SJSA1 (cell line): ENCODE data around the gene MAGI3. TPM values are rescaled to one million over a fixed set of nuclear protein-coding genes. Genes with fewer than 3 reads are reported as not detected.

Source experiments
- DNase-seq, 2 experiments: peaks; one replicate each; pipeline ENCODE4 v3.0.0-alpha.2; 2015 to 2020; ENCODE audit warnings: low spot score in 2 of 2, low read depth in 1 of 2
- H3K27ac ChIP-seq: fragments of 250-450 bp; sonication (Bioruptor Pico); 2 replicates; pipeline ENCODE4 v1.5.1; 2020; ENCODE audit warnings: mild to moderate bottlenecking, moderate library complexity
- H3K27me3 ChIP-seq: fragments of 250-450 bp; sonication (Bioruptor Pico); replicated peaks from 2 replicates; pipeline ENCODE4 v1.5.1; 2020; ENCODE audit warnings: mild to moderate bottlenecking, moderate library complexity
- H3K36me3 ChIP-seq: fragments of 250-450 bp; sonication (Bioruptor Pico); 2 replicates; pipeline ENCODE4 v1.5.1; 2020; ENCODE audit warnings: mild to moderate bottlenecking
- H3K4me1 ChIP-seq: fragments of 250-450 bp; sonication (Bioruptor Pico); replicated peaks from 2 replicates; pipeline ENCODE4 v1.6.1; 2021; ENCODE audit warnings: mild to moderate bottlenecking
- H3K4me3 ChIP-seq: fragments of 250-450 bp; sonication (Bioruptor Pico); 2 replicates; pipeline ENCODE4 v1.5.1; 2020; ENCODE audit warnings: mild to moderate bottlenecking
- H3K9me3 ChIP-seq: fragments of 250-450 bp; sonication (Bioruptor Pico); replicated peaks from 2 replicates; pipeline ENCODE4 v1.5.1; 2020; ENCODE audit warnings: mild to moderate bottlenecking
- total RNA-seq: library from RNA; depleted of rRNA; stranded (reverse); fragments of >200 nt; shearing (Covaris generic); gene quantifications from 2 replicates; pipeline ENCODE4 v1.2.3, GENCODE V29; 2014

Gene MAGI3
- total RNA-seq, 1 experiment from 2014 or later, result 25.4 TPM

DNA sequence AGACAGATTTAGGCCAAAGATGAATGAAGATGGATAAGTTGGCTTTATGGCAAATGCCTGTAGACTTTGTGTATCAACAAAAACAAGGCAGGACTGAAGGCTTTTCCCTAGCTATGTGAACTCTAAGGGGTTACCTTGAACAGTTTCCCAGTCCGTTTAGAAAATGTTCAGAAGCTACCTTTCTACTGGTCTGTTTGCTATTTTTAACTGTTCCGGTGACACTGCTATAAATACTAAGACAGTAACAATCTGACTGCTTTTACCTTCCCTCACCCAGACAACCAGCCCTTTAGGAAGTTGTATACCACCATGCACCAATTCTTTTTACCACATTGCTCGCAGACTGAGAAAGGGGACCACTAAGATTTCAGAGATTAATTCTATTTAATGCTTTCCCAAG is 266.8 kb downstream of the MAGI3 start:
- Histone ChIP-seq H3K27ac (no peak overlapping the region), H3K4me3 (no peak overlapping the region)

DNA sequence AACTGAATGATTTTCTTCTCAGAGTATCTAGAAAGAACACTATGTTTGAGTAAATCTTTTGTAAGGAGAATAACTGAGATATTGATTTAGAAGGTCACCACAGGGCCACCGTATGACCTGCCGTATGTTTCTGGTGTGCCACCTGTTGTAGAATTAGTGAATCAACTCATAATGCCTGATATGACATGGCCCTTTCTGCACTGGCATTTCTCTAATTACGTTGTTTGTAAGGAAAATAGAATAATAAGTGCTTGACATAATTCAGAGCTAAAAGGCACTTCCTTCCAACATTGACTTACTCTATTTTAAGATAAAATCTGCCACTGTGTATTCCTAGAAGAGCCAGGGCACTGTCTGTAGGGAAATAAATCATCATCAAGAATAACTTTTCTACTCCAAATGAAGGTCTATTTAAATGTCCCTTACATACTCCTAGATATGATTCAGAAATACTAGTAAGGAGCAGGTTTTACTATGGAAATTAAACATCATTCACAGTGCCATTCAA is 267.3 kb downstream of the MAGI3 start:
- H3K27me3 ChIP-seq, result no peaks in the 10 kb centered on the region
- peaks cover 3% of the 10 kb centered on the region; the same call in 1 of the 2 replicates for H3K36me3 ChIP-seq
- no peaks in the 10 kb centered on the region for H3K9me3 ChIP-seq
- peaks cover 16% of the 10 kb centered on the region for H3K4me1 ChIP-seq
- H3K4me3 ChIP-seq, result no peak overlapping the region
- no peak for DNase-seq
- H3K27ac ChIP-seq, result no peak overlapping the region

More for the DNA sequence above, 266.8 kb downstream of the MAGI3 start:
- H3K9me3 ChIP-seq, result no peaks in the 10 kb centered on the region
- peaks cover 3% of the 10 kb centered on the region; the same call in 1 of the 2 replicates for H3K36me3 ChIP-seq
- no peaks in the 10 kb centered on the region for H3K27me3 ChIP-seq
- DNase-seq, result no peak
- peaks cover 16% of the 10 kb centered on the region for H3K4me1 ChIP-seq

GRCh38 chr1:113659035-113659434 is 268.7 kb downstream of the MAGI3 start:
- Histone ChIP-seq H3K4me1 (peaks cover 20% of the 10 kb centered on the region), H3K27me3 (no peaks in the 10 kb centered on the region), H3K4me3 (no peak overlapping the region), H3K36me3 (peaks cover 3% of the 10 kb centered on the region; the same call in 1 of the 2 replicates), H3K27ac (peak overlapping the region; percentile 31), H3K9me3 (no peaks in the 10 kb centered on the region)
- DNase-seq, result peak in 1 of 2 experiments; percentile 23

DNA sequence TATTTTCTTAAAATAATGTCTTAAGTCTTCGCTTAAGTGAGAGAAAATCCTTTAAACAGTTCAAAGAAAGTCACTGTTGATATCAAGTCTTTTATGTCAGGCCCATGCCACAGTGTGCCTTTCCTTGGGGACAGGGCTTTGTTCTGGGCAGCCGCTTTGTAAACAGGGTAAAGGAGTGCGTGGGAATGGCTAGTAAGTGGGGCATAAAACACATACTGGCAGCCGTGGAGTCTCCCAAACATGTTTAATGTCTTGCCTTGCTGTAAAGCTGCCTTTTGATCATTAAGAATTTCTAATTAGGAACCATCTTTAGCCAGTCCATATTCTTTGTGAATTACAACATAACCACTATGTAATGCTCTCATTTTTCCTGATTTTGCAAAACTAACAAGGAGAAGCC is 269.2 kb downstream of the MAGI3 start:
- Histone ChIP-seq H3K9me3 (no peaks in the 10 kb centered on the region), H3K36me3 (peaks cover 3% of the 10 kb centered on the region; the same call in 1 of the 2 replicates), H3K4me1 (peaks cover 20% of the 10 kb centered on the region), H3K27me3 (no peaks in the 10 kb centered on the region), H3K27ac (peak overlapping the region; percentile 31), H3K4me3 (no peak overlapping the region)
- DNase-seq, result peak in 1 of 2 experiments; percentile 14

DNA sequence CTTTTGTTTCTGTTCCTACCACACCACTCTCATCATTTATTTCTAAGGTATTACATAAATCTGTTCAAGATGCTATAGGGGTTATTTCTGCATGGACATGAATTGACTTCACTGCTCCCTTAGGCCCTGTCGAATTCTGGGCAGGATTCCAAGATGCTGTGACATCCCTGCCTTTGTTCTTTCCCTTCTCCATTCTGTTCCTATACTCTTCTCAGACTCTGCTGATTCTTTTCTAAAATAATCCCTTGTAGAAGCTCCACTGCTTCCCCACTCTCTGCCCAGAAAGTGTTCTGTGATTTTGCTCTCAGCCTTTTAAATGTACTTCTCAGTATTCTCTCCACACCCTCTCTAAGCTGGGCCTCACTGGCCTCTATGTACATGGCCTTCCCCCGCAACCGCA is 269.8 kb downstream of the MAGI3 start:
- H3K4me3 ChIP-seq, result no peak overlapping the region
- H3K9me3 ChIP-seq, result no peaks in the 10 kb centered on the region
- no peaks in the 10 kb centered on the region for H3K27me3 ChIP-seq
- H3K27ac ChIP-seq, result peak overlapping the region; percentile 31
- peaks cover 20% of the 10 kb centered on the region for H3K4me1 ChIP-seq
- DNase-seq, result peak in 1 of 2 experiments; percentile 34
- H3K36me3 ChIP-seq, result peaks cover 3% of the 10 kb centered on the region; the same call in 1 of the 2 replicates

DNA sequence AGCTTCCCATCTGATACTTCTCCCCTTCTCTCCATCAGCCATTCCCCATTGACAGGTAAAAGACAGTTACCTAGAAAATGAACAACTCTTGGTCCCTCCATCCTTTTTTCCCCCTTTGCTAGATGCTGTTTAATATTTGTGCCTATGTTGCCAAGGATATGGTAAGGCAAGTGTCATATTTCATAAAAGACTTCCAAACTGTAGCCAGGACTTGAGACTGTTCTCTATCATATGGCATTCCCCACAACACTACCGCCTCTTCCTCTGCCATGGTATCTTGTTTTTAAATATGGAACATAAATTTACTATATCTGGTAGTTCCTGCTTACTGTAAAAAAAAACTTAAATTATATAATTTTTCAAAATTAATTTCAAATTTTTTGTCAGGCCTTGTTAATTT is 271.8 kb downstream of the MAGI3 start:
- no peak overlapping the region for H3K27ac ChIP-seq
- no peaks in the 10 kb centered on the region for H3K27me3 ChIP-seq
- DNase-seq, result no peak
- H3K4me3 ChIP-seq, result no peak overlapping the region
- H3K9me3 ChIP-seq, result no peaks in the 10 kb centered on the region
- peaks cover 16% of the 10 kb centered on the region for H3K36me3 ChIP-seq
- peaks cover 20% of the 10 kb centered on the region for H3K4me1 ChIP-seq

DNA sequence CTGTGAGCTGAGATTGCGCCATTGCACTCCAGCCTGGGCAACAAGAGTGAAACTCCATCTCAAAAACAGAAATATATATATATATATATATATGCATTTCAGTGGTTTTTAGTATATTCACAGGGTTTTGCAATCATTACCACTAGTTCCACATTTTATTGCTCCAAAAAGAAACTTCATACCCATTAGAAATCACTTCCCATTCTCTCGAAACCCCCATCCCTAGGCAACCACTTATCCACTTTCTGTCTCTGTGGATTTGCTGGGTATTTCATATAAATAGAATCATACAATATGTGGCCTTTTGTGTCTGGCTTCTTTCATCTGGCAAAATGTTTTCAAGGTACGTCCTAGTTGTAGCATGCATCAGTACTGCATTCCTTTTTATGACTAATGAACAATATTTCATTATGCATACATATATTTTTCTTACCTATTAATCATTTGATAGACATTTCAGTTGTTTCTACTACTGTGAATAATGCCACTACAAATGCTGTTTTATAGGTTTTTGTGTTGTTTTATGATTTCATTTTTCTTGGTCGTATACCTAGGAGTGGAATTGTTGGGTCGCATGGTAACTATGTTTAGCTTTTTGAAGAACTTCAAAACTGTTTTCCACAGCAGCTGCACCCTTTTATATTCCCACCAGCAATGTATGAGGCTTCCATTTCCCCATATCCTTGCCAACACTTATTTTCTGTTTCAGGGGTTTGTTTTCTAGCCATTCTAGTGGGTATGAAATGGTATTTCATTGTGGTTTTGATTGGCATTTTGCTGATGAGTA is 273.0 kb downstream of the MAGI3 start:
- DNase-seq, result no peak
- H3K4me1 ChIP-seq, result peaks cover 20% of the 10 kb centered on the region
- H3K27ac ChIP-seq, result no peak overlapping the region
- no peaks in the 10 kb centered on the region for H3K9me3 ChIP-seq
- no peak overlapping the region for H3K4me3 ChIP-seq
- no peaks in the 10 kb centered on the region for H3K27me3 ChIP-seq
- H3K36me3 ChIP-seq, result peaks cover 16% of the 10 kb centered on the region

- H3K9me3 ChIP-seq, result no peaks in the 10 kb centered on the region
These were observed 274.8 kb downstream of the MAGI3 start for GRCh38 chr1:113665071-113665470.

GRCh38 chr1:113666126-113666525 is 275.8 kb downstream of the MAGI3 start:
- Histone ChIP-seq H3K36me3 (peaks cover 16% of the 10 kb centered on the region; the same call in 1 of the 2 replicates), H3K4me1 (0 out of 2 replicates have a peak, but pooled peaks cover 4% of the 10 kb centered on the region), H3K27ac (no peak overlapping the region)

More at GRCh38 chr1:113665071-113665470, 274.8 kb downstream of the MAGI3 start:
- no peak for DNase-seq
- H3K36me3 ChIP-seq, result peaks cover 16% of the 10 kb centered on the region; the same call in 1 of the 2 replicates
- H3K4me3 ChIP-seq, result no peak overlapping the region
- H3K27me3 ChIP-seq, result no peaks in the 10 kb centered on the region
- no peak overlapping the region for H3K27ac ChIP-seq
- peaks cover 6% of the 10 kb centered on the region for H3K4me1 ChIP-seq

DNA sequence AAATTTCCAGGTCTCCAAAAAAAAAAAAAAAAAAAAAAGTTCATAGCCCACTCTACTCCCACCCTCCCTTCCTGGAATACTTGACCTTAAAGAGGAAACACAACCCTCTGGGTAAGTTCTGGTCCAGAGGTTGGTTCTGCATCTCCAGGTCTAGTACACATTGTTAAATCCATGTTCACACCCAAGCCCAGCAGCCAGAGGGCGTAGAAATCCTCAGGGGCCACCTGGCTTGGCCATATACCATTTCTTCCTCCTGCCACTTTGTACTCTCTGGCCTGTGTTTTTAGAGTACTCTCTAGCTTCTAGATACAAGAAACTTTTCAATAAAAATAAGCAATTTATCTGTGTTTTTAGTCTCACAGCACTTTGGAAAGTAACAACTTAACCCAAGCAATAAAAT is 279.7 kb downstream of the MAGI3 start:
- H3K36me3 ChIP-seq, result peaks cover 33% of the 10 kb centered on the region
- no peaks in the 10 kb centered on the region for H3K9me3 ChIP-seq
- H3K4me1 ChIP-seq, result no peaks in the 10 kb centered on the region
- H3K27ac ChIP-seq, result no peak overlapping the region
- no peak for DNase-seq
- H3K4me3 ChIP-seq, result no peak overlapping the region
- no peaks in the 10 kb centered on the region for H3K27me3 ChIP-seq

More at GRCh38 chr1:113666126-113666525, 275.8 kb downstream of the MAGI3 start:
- no peak for DNase-seq
- H3K4me3 ChIP-seq, result no peak overlapping the region
- no peaks in the 10 kb centered on the region for H3K9me3 ChIP-seq
- H3K27me3 ChIP-seq, result no peaks in the 10 kb centered on the region

DNA sequence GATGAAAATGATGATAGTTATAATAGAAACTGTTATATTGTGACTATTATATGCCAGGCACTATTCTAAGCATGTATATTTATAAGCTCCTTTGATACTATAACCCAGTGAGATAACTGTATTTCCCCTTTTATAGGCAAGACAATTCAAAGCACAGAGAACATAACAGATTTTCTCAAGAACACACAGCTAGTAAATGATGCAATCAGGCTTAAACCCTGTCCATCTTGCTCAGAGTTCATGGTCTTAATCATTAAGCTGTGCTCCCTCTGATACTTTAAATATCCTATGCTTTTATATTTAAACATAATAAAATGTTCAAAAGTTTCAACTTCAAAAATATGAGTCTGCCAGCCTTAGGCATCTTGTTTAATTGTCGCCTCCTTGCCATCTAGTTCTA is 280.3 kb downstream of the MAGI3 start:
- no peak overlapping the region for H3K4me3 ChIP-seq
- H3K9me3 ChIP-seq, result no peaks in the 10 kb centered on the region
- no peak for DNase-seq
- no peak overlapping the region for H3K27ac ChIP-seq
- H3K27me3 ChIP-seq, result no peaks in the 10 kb centered on the region
- no peaks in the 10 kb centered on the region for H3K4me1 ChIP-seq
- peaks cover 33% of the 10 kb centered on the region for H3K36me3 ChIP-seq

DNA sequence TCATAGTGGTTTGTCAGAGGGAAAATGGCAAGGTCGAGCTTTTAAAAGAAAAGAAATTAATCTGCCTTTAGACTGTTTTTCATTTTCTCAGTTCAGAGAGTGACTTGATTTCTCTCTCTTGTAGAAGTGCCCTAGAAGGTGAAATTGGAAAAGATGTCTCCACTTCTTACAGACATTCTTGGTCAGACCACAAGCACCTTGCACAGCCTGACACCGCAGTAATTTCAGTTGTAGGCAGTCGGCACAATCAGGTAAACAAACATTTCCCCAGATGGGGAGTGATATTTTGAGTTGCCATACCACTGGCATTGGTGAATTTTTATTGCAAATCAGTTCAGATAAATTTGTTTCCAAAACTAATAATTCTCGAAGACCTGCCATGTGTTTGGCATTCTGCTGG is 282.2 kb downstream of the MAGI3 start:
- H3K27me3 ChIP-seq, result no peaks in the 10 kb centered on the region
- no peak overlapping the region for H3K4me3 ChIP-seq
- peaks cover 4% of the 10 kb centered on the region; the same call in 1 of the 2 replicates for H3K4me1 ChIP-seq
- H3K36me3 ChIP-seq, result peaks cover 21% of the 10 kb centered on the region
- DNase-seq, result no peak
- no peak overlapping the region for H3K27ac ChIP-seq
- H3K9me3 ChIP-seq, result no peaks in the 10 kb centered on the region

DNA sequence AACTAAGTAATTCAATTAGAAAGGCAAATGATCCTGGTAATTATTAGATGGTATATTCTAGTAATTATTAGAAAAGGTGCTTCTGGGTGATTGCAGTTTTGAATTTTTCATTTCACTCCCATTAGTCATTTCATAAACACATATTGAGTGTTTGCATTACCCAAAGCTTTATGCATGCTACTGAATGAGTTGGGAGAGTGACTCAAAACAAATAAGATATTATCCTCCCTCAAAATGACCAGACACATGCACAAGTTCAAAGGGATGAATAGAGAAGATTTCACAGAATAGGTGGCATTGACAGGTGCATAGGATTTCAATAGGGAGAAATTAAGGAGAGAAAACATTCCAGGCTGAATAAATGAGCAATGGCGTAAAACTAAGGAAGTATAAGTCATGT is 284.3 kb downstream of the MAGI3 start:
- DNase-seq, result no peak
- no peaks in the 10 kb centered on the region for H3K9me3 ChIP-seq
- no peak overlapping the region for H3K4me3 ChIP-seq
- no peak overlapping the region for H3K27ac ChIP-seq
- H3K27me3 ChIP-seq, result no peaks in the 10 kb centered on the region
- H3K4me1 ChIP-seq, result peaks cover 7% of the 10 kb centered on the region; the same call in 1 of the 2 replicates
- peaks cover 21% of the 10 kb centered on the region for H3K36me3 ChIP-seq

DNA sequence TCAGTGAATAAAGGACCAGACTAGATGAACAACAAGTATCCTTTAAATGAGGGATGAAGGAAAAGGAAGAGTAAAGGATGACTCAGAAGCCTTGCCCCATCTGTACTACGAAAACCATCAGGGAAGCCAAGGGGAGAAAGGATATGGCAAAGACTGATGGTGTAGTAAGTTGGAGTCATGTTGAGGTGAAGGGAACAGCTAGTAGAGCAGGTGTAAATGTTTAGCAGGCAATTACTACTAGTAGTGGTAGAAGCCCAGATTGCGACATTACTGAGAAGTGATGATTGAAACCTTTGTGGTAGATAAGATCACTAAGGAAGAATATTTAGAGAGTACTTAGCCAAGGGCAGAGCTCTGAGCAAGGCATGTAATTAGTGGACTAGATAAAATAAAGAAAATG is 285.0 kb downstream of the MAGI3 start:
- Histone ChIP-seq H3K9me3 (no peaks in the 10 kb centered on the region), H3K27me3 (no peaks in the 10 kb centered on the region), H3K36me3 (peaks cover 21% of the 10 kb centered on the region), H3K4me3 (no peak overlapping the region), H3K27ac (no peak overlapping the region), H3K4me1 (peaks cover 7% of the 10 kb centered on the region; the same call in 1 of the 2 replicates)
- DNase-seq, result no peak
